Neuronal stem cell (in vitro differentiated cells): ENCODE results near the gene QPCT. TPM values are rescaled to one million over a fixed set of nuclear protein-coding genes. Genes with fewer than 3 reads are reported as not detected.
"Not testable (repeated sequence)": the region's sequence is repeated elsewhere in the genome, so short reads cannot be mapped to it uniquely, and the experiment has no call there.

Source experiments
- DNase-seq: peaks from one replicate; pipeline ENCODE4 v3.0.0-alpha.2; 2013; ENCODE audit warnings: low spot score
- H2AFZ ChIP-seq: one replicate; pipeline ENCODE4 v1.6.1; 2013; ENCODE audit warnings: mild to moderate bottlenecking, low read length, inconsistent platforms
- H2AK5ac ChIP-seq: 2 replicates; pipeline ENCODE4 v1.6.1; 2013; ENCODE audit warnings: low read depth, mild to moderate bottlenecking, inconsistent platforms, low read length, moderate library complexity, mixed read lengths
- H2BK120ac ChIP-seq: 2 replicates; pipeline ENCODE4 v1.6.1; 2013; ENCODE audit warnings: low read depth, mild to moderate bottlenecking, inconsistent platforms, low read length, moderate library complexity, mixed read lengths
- H2BK12ac ChIP-seq: one replicate; pipeline ENCODE4 v1.6.1; 2013; ENCODE audit warnings: low read length, inconsistent platforms
- H2BK15ac ChIP-seq: 2 replicates; pipeline ENCODE4 v1.6.1; 2013; ENCODE audit warnings: mild to moderate bottlenecking, low read length, inconsistent platforms, mixed read lengths
- H2BK5ac ChIP-seq: one replicate; pipeline ENCODE4 v1.6.1; 2013; ENCODE audit warnings: inconsistent platforms, mild to moderate bottlenecking, low read length, moderate library complexity
- H3K14ac ChIP-seq: one replicate; pipeline ENCODE4 v1.6.1; 2013; ENCODE audit warnings: low read length, inconsistent platforms
- H3K18ac ChIP-seq: 2 replicates; pipeline ENCODE4 v1.6.1; 2013; ENCODE audit warnings: low read length, inconsistent platforms
- H3K23ac ChIP-seq: 2 replicates; pipeline ENCODE4 v1.6.1; 2013; ENCODE audit warnings: low read depth, mild to moderate bottlenecking, mixed read lengths, low read length, inconsistent platforms; ENCODE audit not compliant: poor library complexity
- H3K27ac ChIP-seq: replicated peaks from 3 replicates; pipeline ENCODE4 v1.5.1; 2013; ENCODE audit warnings: low read length, inconsistent platforms
- H3K27me3 ChIP-seq, 3 experiments: 2 replicates each; pipeline ENCODE4 v1.6.1; 2013; ENCODE audit warnings: low read length in 3 of 3, mild to moderate bottlenecking in 2 of 3, inconsistent platforms in 1 of 3, low read depth in 1 of 3, mixed read lengths in 1 of 3, moderate library complexity in 1 of 3; ENCODE audit not compliant: control insufficient read depth in 3 of 3, insufficient read depth in 3 of 3
- H3K36me3 ChIP-seq, 2 donors: replicated peaks in 1 of 2; 2 replicates each; pipeline ENCODE4 v1.6.1; 2013; ENCODE audit warnings: low read length in 2 of 2; ENCODE audit not compliant: control insufficient read depth in 2 of 2, insufficient read depth in 2 of 2
- H3K4ac ChIP-seq: 2 replicates; pipeline ENCODE4 v1.6.1; 2013; ENCODE audit warnings: inconsistent platforms, mild to moderate bottlenecking, low read length, moderate library complexity
- H3K4me1 ChIP-seq, 2 donors: 1 replicate in 1 of 2; 2 replicates in 1 of 2; pipeline ENCODE4 v1.6.1; 2013; ENCODE audit warnings: low read length in 2 of 2, low read depth in 1 of 2; ENCODE audit not compliant: control insufficient read depth in 2 of 2, insufficient read depth in 1 of 2
- H3K4me2 ChIP-seq: one replicate; pipeline ENCODE4 v1.6.1; 2013; ENCODE audit warnings: mild to moderate bottlenecking, low read length, inconsistent platforms; ENCODE audit not compliant: insufficient read depth, poor library complexity, severe bottlenecking
- H3K4me3 ChIP-seq, 2 donors: 2 replicates each; pipeline ENCODE4 v1.5.1; 2013; ENCODE audit warnings: low read length in 2 of 2, mild to moderate bottlenecking in 2 of 2, inconsistent platforms in 1 of 2, moderate library complexity in 1 of 2
- H3K79me1 ChIP-seq: one replicate; pipeline ENCODE4 v1.6.1; 2013; ENCODE audit warnings: low read depth, mild to moderate bottlenecking, inconsistent platforms, low read length, moderate library complexity
- H3K9ac ChIP-seq: one replicate; pipeline ENCODE4 v1.6.1; 2013; ENCODE audit warnings: mild to moderate bottlenecking, low read depth, low read length, inconsistent platforms; ENCODE audit not compliant: poor library complexity
- H3K9me3 ChIP-seq, 2 donors: replicated peaks in 1 of 2; 2 replicates each; pipeline versions ENCODE3 to v1.6.1; 2013; ENCODE audit warnings: low read length in 2 of 2, mild to moderate bottlenecking in 2 of 2, inconsistent platforms in 1 of 2, low read depth in 1 of 2, mixed read lengths in 1 of 2, moderate library complexity in 1 of 2; ENCODE audit not compliant: control insufficient read depth in 2 of 2, insufficient read depth in 1 of 2
- H4K8ac ChIP-seq: one replicate; pipeline ENCODE4 v1.6.1; 2013; ENCODE audit warnings: low read depth, mild to moderate bottlenecking, inconsistent platforms, low read length, moderate library complexity
- H4K91ac ChIP-seq: one replicate; pipeline ENCODE4 v1.6.1; 2013; ENCODE audit warnings: low read length, low read depth, mild to moderate bottlenecking, inconsistent platforms; ENCODE audit not compliant: poor library complexity
- WGBS, 2 donors: extraction: QIAGEN DNeasy Blood & Tissue Kit; methylation state at CpG; one replicate each; pipeline ENCODE4 v1.1.7; 2013; ENCODE audit warnings: missing lambda C conversion rate in 2 of 2, mixed read lengths in 1 of 2; ENCODE audit not compliant: insufficient read length in 2 of 2, insufficient replicate concordance in 1 of 2; ENCODE audit errors: extremely low coverage in 2 of 2; 5-methylcytosine and 5-hydroxymethylcytosine counted together
- polyA plus RNA-seq, 2 experiments: library from polyadenylated mRNA; stranded (reverse); fragments of 200-250 nt; gene quantifications; one replicate each; pipeline ENCODE4 v1.2.3, GENCODE V29; 2013

QPCT gene
- polyA plus RNA-seq (2013, experiment 1 of 2): 6.9 TPM
- 7.3 TPM for polyA plus RNA-seq (2013, experiment 2 of 2)

DNA sequence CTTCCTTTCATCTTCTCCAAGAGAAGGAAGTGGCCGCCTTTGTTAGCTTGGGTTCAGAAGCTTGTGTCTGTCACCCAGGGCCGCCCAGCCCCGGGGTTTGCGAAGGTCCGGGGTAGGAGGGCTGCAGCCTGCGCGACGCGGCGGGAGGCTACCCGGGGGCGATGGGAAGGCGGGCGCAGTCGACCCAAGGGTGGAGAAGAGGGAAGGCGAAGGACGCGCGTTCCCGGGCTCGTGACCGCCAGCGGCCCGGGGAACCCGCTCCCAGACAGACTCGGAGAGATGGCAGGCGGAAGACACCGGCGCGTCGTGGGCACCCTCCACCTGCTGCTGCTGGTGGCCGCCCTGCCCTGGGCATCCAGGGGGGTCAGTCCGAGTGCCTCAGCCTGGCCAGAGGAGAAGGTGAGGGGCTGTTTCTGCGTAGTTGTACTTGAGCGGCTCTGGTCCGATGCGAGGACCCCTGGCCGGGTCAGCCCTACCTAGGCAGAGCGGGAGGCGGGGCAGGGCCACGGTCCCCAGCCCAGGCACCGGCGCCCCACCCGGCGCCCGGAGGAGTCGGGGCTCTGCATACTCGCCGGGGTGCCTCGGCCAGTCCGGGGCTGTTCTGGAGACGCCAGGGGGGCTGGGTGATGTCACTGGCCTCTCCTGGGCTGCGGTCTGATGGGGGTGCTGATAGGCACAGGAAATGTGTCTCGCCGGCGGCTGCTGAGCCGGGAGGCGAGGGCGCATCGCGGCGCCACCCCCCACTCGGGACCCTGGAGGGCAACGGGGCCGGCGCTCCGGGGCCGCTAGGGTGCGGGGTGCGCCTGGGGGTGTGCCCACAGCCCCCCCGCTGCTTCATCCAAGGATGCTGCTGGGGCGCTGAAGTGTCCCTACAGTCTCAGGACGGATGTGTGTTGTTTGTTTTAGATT lies at the start of gene QPCT:
Gene QPCT, plus strand, starts transcription at position 178 of the 909 bp plus-strand sequence. Its CDS starts 102 bp downstream, at position 280.
- Histone ChIP-seq H3K18ac (peak within 1 kb of the TSS; percentile 96), H3K4me2 (peak within 1 kb of the TSS; percentile 86), H3K9me3 (no peaks in the 10 kb centered on the region), H3K4me1 (peaks cover 10 to 12% of the 10 kb centered on the region in 2 donors), H3K4me3 (peak within 1 kb of the TSS in 1 of 2 donors; percentile 89), H2BK15ac (peak within 1 kb of the TSS; percentile 23), H2BK12ac (peak within 1 kb of the TSS; percentile 43), H2BK120ac (no peak within 1 kb of the TSS), H3K4ac (no peak within 1 kb of the TSS), H3K23ac (peak within 1 kb of the TSS; percentile 60), H2AFZ (no peak within 1 kb of the TSS), H3K36me3 (no peaks in the 10 kb centered on the region), H2AK5ac (no peak within 1 kb of the TSS), H3K27me3 (peaks cover 0 to 2% (median 0%) of the 10 kb centered on the region in 3 experiments), H3K27ac (no peak within 1 kb of the TSS), H2BK5ac (peak within 1 kb of the TSS; percentile 59), H3K79me1 (no peaks in the 10 kb centered on the region), H3K9ac (peak within 1 kb of the TSS; percentile 91), H4K8ac (no peak within 1 kb of the TSS), H4K91ac (no peak within 1 kb of the TSS), H3K14ac (no peak within 1 kb of the TSS)
- DNase-seq: no peak
- WGBS, 2 donors: no CpG with 5 or more reads among the region's 73 CpGs

DNA sequence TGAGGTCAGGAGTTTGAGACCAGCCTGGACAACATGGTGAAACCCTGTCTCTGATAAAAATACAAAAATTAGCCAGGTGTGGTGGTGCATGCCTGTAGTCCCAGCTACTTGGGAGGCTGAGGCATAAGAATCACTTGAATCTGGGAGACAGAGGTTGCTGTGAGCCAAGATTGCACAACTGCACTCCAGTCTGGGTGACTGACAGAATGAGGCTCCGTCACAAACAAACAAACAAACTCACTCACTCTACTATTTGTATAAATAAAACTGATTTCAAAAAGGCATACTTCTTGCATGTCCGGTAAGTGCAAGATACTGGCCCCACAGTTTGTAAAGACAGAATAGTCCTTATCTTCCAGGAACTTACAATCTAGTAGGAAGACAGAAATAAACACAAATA lies 49.6 kb upstream of the QPCT start:
- not testable (repeated sequence) for H2BK120ac ChIP-seq, H3K4me1 ChIP-seq, H2BK15ac ChIP-seq, H3K4me2 ChIP-seq, H3K23ac ChIP-seq, H4K8ac ChIP-seq, H2AK5ac ChIP-seq, H3K79me1 ChIP-seq, DNase-seq, H2BK12ac ChIP-seq, H3K9me3 ChIP-seq, H4K91ac ChIP-seq, H2BK5ac ChIP-seq, H2AFZ ChIP-seq, H3K27me3 ChIP-seq, H3K4me3 ChIP-seq, H3K9ac ChIP-seq, H3K27ac ChIP-seq, H3K14ac ChIP-seq, H3K4ac ChIP-seq, H3K18ac ChIP-seq
- no CpG with 5 or more reads among the region's 2 CpGs for WGBS, 2 donors
- H3K36me3 ChIP-seq: peaks cover 2 to 51% of the 10 kb centered on the region in 2 donors

DNA sequence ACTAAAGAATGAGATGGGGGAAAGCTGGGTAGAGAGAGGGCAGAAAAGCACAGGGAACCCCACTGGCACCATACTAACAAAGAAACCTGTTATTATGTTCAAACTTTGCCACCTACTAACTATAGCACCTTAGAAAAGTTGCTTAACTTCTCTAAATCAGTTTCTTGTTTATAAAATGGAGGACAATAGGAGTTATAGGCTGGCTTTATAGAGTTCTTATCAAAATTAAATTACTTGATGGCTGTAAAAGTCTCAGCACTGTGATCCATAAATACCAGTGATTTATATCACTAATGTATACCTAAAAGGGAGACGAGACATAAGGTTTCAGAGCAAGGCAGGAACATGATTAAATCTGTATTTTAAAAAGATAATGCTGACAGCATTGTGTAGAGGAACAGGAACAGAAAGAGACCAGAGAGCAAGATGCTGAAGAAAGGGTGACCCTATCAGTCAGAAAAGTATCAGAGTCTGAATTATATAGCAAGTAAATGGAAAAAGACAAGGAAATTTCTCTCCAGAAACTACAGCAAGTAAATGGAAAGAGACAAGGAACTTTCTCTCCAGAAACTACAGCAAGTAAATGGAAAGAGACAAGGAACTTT lies 48.9 kb upstream of the QPCT start:
- H3K4me1 ChIP-seq: no peaks in the 10 kb centered on the region
- no peak overlapping the region for H2AK5ac ChIP-seq
- H3K36me3 ChIP-seq: peaks cover 2 to 43% of the 10 kb centered on the region in 2 donors
- no peak overlapping the region for H3K23ac ChIP-seq
- no peaks in the 10 kb centered on the region for H3K27me3 ChIP-seq
- no peak overlapping the region for H3K9ac ChIP-seq
- H2BK15ac ChIP-seq: no peak overlapping the region
- peaks cover 0 to 2% of the 10 kb centered on the region in 2 donors for H3K9me3 ChIP-seq
- no peak overlapping the region for H2BK12ac ChIP-seq
- no peak overlapping the region for H2BK120ac ChIP-seq
- H3K27ac ChIP-seq: no peak overlapping the region
- no peak for DNase-seq
- H3K79me1 ChIP-seq: no peaks in the 10 kb centered on the region
- H2AFZ ChIP-seq: no peak overlapping the region
- no peak overlapping the region for H2BK5ac ChIP-seq
- no peak overlapping the region for H3K14ac ChIP-seq
- H4K8ac ChIP-seq: no peak overlapping the region
- H3K4me3 ChIP-seq: no peak overlapping the region
- no peak overlapping the region for H3K4me2 ChIP-seq
- no peak overlapping the region for H3K18ac ChIP-seq
- no peak overlapping the region for H4K91ac ChIP-seq
- no CpG with 5 or more reads among the region's 1 CpG for WGBS, 2 donors
- no peak overlapping the region for H3K4ac ChIP-seq

DNA sequence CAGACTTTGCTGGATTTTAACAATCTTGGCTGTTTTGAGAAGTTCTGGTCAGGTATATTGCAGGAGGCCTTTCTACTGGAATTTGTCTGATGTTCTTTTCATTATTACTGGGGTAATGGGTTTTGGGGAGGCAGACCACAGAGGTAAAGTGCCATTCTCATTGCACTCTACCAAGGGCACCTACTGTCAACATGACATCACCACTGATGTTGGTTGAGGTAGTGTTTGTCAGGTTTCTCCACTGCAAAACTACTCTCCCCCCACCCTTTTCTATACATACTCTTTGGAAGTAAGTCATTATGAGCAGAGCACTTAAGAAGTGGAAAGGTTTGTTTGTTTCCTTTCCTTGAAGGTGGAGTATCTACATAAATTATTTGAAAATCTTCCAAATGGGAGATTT lies 46.8 kb upstream of the QPCT start:
- H3K14ac ChIP-seq: no peak overlapping the region
- H3K18ac ChIP-seq: no peak overlapping the region
- H3K9me3 ChIP-seq: peaks cover 0 to 3% of the 10 kb centered on the region in 2 donors
- no peak overlapping the region for H3K4ac ChIP-seq
- H2BK120ac ChIP-seq: no peak overlapping the region
- H3K4me2 ChIP-seq: no peak overlapping the region
- H3K27ac ChIP-seq: no peak overlapping the region
- no peak overlapping the region for H2BK5ac ChIP-seq
- H2AFZ ChIP-seq: no peak overlapping the region
- H2BK12ac ChIP-seq: no peak overlapping the region
- H2BK15ac ChIP-seq: no peak overlapping the region
- H3K27me3 ChIP-seq: no peaks in the 10 kb centered on the region
- H3K9ac ChIP-seq: no peak overlapping the region
- H4K91ac ChIP-seq: no peak overlapping the region
- no peak for DNase-seq
- H2AK5ac ChIP-seq: no peak overlapping the region
- no peak overlapping the region for H3K23ac ChIP-seq
- no peaks in the 10 kb centered on the region for H3K4me1 ChIP-seq
- H3K79me1 ChIP-seq: no peaks in the 10 kb centered on the region
- H4K8ac ChIP-seq: no peak overlapping the region
- H3K36me3 ChIP-seq: peaks cover under 1 to 24% of the 10 kb centered on the region in 2 donors
- H3K4me3 ChIP-seq: no peak overlapping the region
